Uterus (tissue), 4 donors: ENCODE measurements around the gene ARFGAP2. TPM values are rescaled to one million over a fixed set of nuclear protein-coding genes. Genes with fewer than 3 reads are reported as not detected.
A peak's percentile ranks its signal among the peaks of the same experiment; 100 is the strongest.

Source experiments
- DNase-seq, 2 donors: peaks; one replicate each; pipeline ENCODE4 v3.0.0-alpha.2; 2019 to 2020
- H3K27ac ChIP-seq, 2 donors: fragments of 200-600 bp; sonication (generic); 1 replicate in 1 of 2; 2 replicates in 1 of 2; pipeline ENCODE4 v1.5.1; 2016 to 2018
- H3K27me3 ChIP-seq, 2 donors: fragments of 200-600 bp; sonication (generic); one replicate each; pipeline ENCODE4 v1.5.1; 2018 to 2019; ENCODE audit warnings: control low read depth in 1 of 2
- H3K36me3 ChIP-seq, 2 donors: fragments of 200-600 bp; sonication (generic); one replicate each; pipeline ENCODE4 v1.5.1; 2019; ENCODE audit warnings: control low read depth in 1 of 2
- H3K4me1 ChIP-seq, 2 donors: fragments of 200-600 bp; sonication (generic); one replicate each; pipeline ENCODE4 v1.5.1; 2018 to 2019; ENCODE audit warnings: control low read depth in 1 of 2
- H3K4me3 ChIP-seq, 2 donors: fragments of 200-600 bp; sonication (generic); 1 replicate in 1 of 2; 2 replicates in 1 of 2; pipeline ENCODE4 v1.5.1; 2018 to 2019; ENCODE audit warnings: mild to moderate bottlenecking in 1 of 2
- H3K9me3 ChIP-seq, 2 donors: fragments of 200-600 bp; sonication (generic); one replicate each; pipeline ENCODE4 v1.5.1; 2019; ENCODE audit warnings: control low read depth in 1 of 2
- CTCF ChIP-seq, 4 experiments: fragments of 200-600 bp in 2 of 4; fragments of 450-650 bp in 2 of 4; sonication (generic) in 2 of 4; IDR thresholded peaks; one replicate each; pipeline ENCODE4 v1.5.1; 2016 to 2019; ENCODE audit warnings: antibody characterized with exemption in 4 of 4, mild to moderate bottlenecking in 2 of 4, moderate library complexity in 1 of 4
- POLR2A ChIP-seq, 2 donors: fragments of 450-650 bp; IDR thresholded peaks; one replicate each; pipeline ENCODE4 v1.6.1; 2016; ENCODE audit warnings: antibody characterized with exemption in 2 of 2, mild to moderate bottlenecking in 1 of 2, moderate library complexity in 1 of 2
- intact Hi-C: fragments of 100-400 bp; cut with DNase I; formaldehyde crosslinking; loops from one replicate; pipeline ENCODE4 v1.15.1; 2023; ENCODE audit warnings: low total_unique reads
- total RNA-seq, 4 donors: library from RNA; depleted of rRNA in 3 of 4; stranded (reverse); fragments of >200 nt in 3 of 4; gene quantifications; one replicate each; pipeline versions ENCODE4 v1.1.0 to v1.2.4, GENCODE V29; 2014 to 2023
- donor health status: DM: yes; HTN: yes; CAD: no.

ARFGAP2 gene
- 100 to 1,000 TPM in 3 of 4 donors, 10 to 100 TPM in 1; 57.4 to 243 (median 151) TPM for total RNA-seq

- TF ChIP-seq CTCF (IDR thresholded peaks at IDR 0.05) = no peak
- peak; percentile 13 to 66 for TF ChIP-seq POLR2A (IDR thresholded peaks at IDR 0.05)
- Histone ChIP-seq H3K4me1 (peaks cover 3 to 26% of the 10 kb centered on the region in 2 donors), H3K27me3 (no peaks in the 10 kb centered on the region), H3K36me3 (no peaks in the 10 kb centered on the region), H3K9me3 (no peaks in the 10 kb centered on the region), H3K4me3 (peak within 1 kb of the TSS; percentile 86 to 99), H3K27ac (peak within 1 kb of the TSS; percentile 98 to 99)
- intact Hi-C loops = loop anchor here (10.0 kb wide), 1 partner anchor 88 kb away; no protein-coding TSS in a partner anchor
- DNase-seq = peak; percentile 95 to 96
Measured at GRCh38 chr11:47176328-47177228, at the start of gene ARFGAP2. TSS of gene ARFGAP2 (minus strand) at chr11:47176879. CDS start at chr11:47176853, 26 bp downstream.

GRCh38 chr11:47225552-47226400, 49.1 kb upstream of the ARFGAP2 start:
- no peak for DNase-seq
- no peak for TF ChIP-seq POLR2A (IDR thresholded peaks at IDR 0.05)
- TF ChIP-seq CTCF (IDR thresholded peaks at IDR 0.05) = no peak
- Histone ChIP-seq H3K9me3 (no peaks in the 10 kb centered on the region), H3K36me3 (no peaks in the 10 kb centered on the region), H3K27me3 (no peaks in the 10 kb centered on the region), H3K4me1 (no peaks in the 10 kb centered on the region), H3K4me3 (no peak overlapping the region), H3K27ac (no peak overlapping the region)
- intact Hi-C loops = no loop called here

GRCh38 chr11:47222696-47223095, 46.0 kb upstream of the ARFGAP2 start:
- H3K4me3 ChIP-seq = no peak overlapping the region
- no peaks in the 10 kb centered on the region for H3K9me3 ChIP-seq
- no peak for DNase-seq
- intact Hi-C loops = no loop called here
- H3K4me1 ChIP-seq = no peaks in the 10 kb centered on the region
- TF ChIP-seq CTCF (IDR thresholded peaks at IDR 0.05) = no peak
- TF ChIP-seq POLR2A (IDR thresholded peaks at IDR 0.05) = no peak
- no peak overlapping the region for H3K27ac ChIP-seq
- H3K36me3 ChIP-seq = no peaks in the 10 kb centered on the region
- H3K27me3 ChIP-seq = no peaks in the 10 kb centered on the region

DNA sequence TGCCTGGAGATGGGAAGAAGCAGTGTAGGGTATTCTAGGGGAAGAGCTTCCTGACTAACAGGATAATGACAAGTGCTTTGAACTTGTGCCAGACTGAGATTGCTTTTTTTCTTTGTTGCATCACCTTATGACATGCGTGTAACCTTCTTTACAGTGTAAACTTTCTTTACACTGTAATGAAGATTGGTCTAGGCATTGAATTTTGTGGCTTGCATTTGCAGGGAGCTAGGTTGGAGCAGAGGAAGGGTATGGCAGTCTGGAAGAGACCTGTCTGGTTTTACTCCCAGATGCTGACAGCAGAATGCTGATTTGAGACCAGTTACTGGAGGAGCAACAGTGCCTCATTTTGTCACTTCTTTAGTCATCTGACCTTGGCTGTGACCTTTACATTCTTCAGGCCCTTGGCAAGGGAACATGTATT, 43.7 kb upstream of the ARFGAP2 start:
- intact Hi-C loops = no loop called here
- DNase-seq = no peak
- no peaks in the 10 kb centered on the region for H3K36me3 ChIP-seq
- H3K4me1 ChIP-seq = no peaks in the 10 kb centered on the region
- no peaks in the 10 kb centered on the region for H3K27me3 ChIP-seq
- H3K27ac ChIP-seq = no peak overlapping the region
- TF ChIP-seq POLR2A (IDR thresholded peaks at IDR 0.05) (no peak), CTCF (IDR thresholded peaks at IDR 0.05) (no peak)
- H3K9me3 ChIP-seq = no peaks in the 10 kb centered on the region
- H3K4me3 ChIP-seq = no peak overlapping the region
